ENCODE data around the gene NOD1. TPM values are rescaled to one million over a fixed set of nuclear protein-coding genes. Genes with fewer than 3 reads are reported as not detected.

NOD1 gene
- total RNA-seq, 3 donors from 2014 or later = 13.2 to 14.4 (median 13.2) TPM

GRCh38 chr7:30412782-30413504 lies 65.6 kb downstream of the NOD1 start:
- intact Hi-C loops (cut with DNase I, micrococcal nuclease) = loop anchor here (10.0 kb wide), 2 partner anchors 138 to 248 kb away; no protein-coding TSS in a partner anchor
- no peak for TF ChIP-seq CTCF (IDR thresholded peaks at IDR 0.05)
- ATAC-seq = peak; percentile 86

GRCh38 chr7:30411897-30412296 lies 66.7 kb downstream of the NOD1 start:
- H3K4me1 ChIP-seq (ENCODE audit: low read depth) = no peaks in the 10 kb centered on the region
- H3K36me3 ChIP-seq (ENCODE audit: low read depth) = no peaks in the 10 kb centered on the region
- TF ChIP-seq CTCF (IDR thresholded peaks at IDR 0.05) = no peak
- no peaks in the 10 kb centered on the region for H3K9me3 ChIP-seq
- intact Hi-C loops (cut with DNase I, micrococcal nuclease) = loop anchor here (10.0 kb wide), 2 partner anchors 137 to 247 kb away; no protein-coding TSS in a partner anchor
- no peak for ATAC-seq
- no peak for DNase-seq
- no peak overlapping the region for H3K4me3 ChIP-seq

More at GRCh38 chr7:30412782-30413504, 65.6 kb downstream of the NOD1 start:
- H3K4me3 ChIP-seq = no peak overlapping the region
- DNase-seq = peak in 1 of 3 donors; percentile 55
- H3K9me3 ChIP-seq = no peaks in the 10 kb centered on the region
- no peaks in the 10 kb centered on the region for H3K36me3 ChIP-seq (ENCODE audit: low read depth)
- H3K4me1 ChIP-seq (ENCODE audit: low read depth) = no peaks in the 10 kb centered on the region

- intact Hi-C loops (cut with DNase I, micrococcal nuclease) = loop anchor here (10.0 kb wide), 2 partner anchors 136 to 246 kb away; no protein-coding TSS in a partner anchor
- ATAC-seq (no peak), DNase-seq (no peak)
- no peaks in the 10 kb centered on the region for H3K4me1 ChIP-seq (ENCODE audit: low read depth)
- no peaks in the 10 kb centered on the region for H3K36me3 ChIP-seq (ENCODE audit: low read depth)
- H3K9me3 ChIP-seq = no peaks in the 10 kb centered on the region
- no peak for TF ChIP-seq CTCF (IDR thresholded peaks at IDR 0.05)
- H3K4me3 ChIP-seq = no peak overlapping the region
These were observed 67.4 kb downstream of the NOD1 start for GRCh38 chr7:30411173-30411572.

GRCh38 chr7:30406664-30407425 lies 71.7 kb downstream of the NOD1 start:
- Histone ChIP-seq H3K9me3 (no peaks in the 10 kb centered on the region), H3K4me3 (no peak overlapping the region), H3K4me1 (ENCODE audit: low read depth) (no peaks in the 10 kb centered on the region), H3K36me3 (ENCODE audit: low read depth) (no peaks in the 10 kb centered on the region)
- DNase-seq (no peak), ATAC-seq (no peak)
- intact Hi-C loops (cut with DNase I, micrococcal nuclease) = loop anchor here in 1 of 2 donors (10.0 kb wide), 1 partner anchor 242 kb away; no protein-coding TSS in a partner anchor
- TF ChIP-seq CTCF (IDR thresholded peaks at IDR 0.05) = no peak

GRCh38 chr7:30405179-30405578 lies 73.4 kb downstream of the NOD1 start:
- H3K9me3 ChIP-seq = no peaks in the 10 kb centered on the region
- ATAC-seq = no peak
- TF ChIP-seq CTCF (IDR thresholded peaks at IDR 0.05) = no peak
- no peaks in the 10 kb centered on the region for H3K4me1 ChIP-seq (ENCODE audit: low read depth)
- DNase-seq = no peak
- H3K4me3 ChIP-seq = no peak overlapping the region
- H3K36me3 ChIP-seq (ENCODE audit: low read depth) = no peaks in the 10 kb centered on the region
- intact Hi-C loops (cut with DNase I, micrococcal nuclease) = loop anchor here in 1 of 2 donors (10.0 kb wide), 1 partner anchor 240 kb away; no protein-coding TSS in a partner anchor
